PC-9 (cell line): ENCODE data around the gene FARP1.

Source experiments
- EZH2 ChIP-seq: fragments of 200-600 bp; sonication (generic); IDR thresholded peaks from 2 replicates; pipeline ENCODE4 v1.8.0; 2017; ENCODE audit warnings: antibody characterized with exemption, low read depth
- TF ChIP-seq, protein P1 (sequence below): fragments of 200-600 bp; sonication (generic); conservative IDR thresholded peaks from 2 replicates; pipeline ENCODE4 v1.6.1; 2017; ENCODE audit warnings: mixed run types, antibody characterized with exemption, mild to moderate bottlenecking, moderate library complexity

DNA sequence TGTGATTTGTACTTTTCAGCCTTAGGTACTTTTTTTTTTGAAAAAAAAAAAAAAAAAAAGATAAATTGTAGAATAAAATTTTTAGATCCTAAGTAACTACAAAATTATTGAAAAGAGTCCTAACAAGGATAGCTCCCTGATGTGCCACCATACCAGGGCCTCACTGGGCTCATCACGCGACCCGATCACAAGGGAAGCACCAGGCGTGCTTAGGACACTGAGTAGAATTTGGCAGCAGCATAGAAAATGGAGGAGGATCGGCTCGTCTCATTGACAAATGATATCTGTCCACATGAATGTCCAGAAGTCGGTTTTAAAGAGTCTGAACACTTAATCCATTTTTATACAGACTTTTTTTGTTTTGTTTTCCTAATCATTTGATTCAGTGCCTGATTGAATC, 255.0 kb downstream of the FARP1 start:
- TF ChIP-seq, protein P1, sequence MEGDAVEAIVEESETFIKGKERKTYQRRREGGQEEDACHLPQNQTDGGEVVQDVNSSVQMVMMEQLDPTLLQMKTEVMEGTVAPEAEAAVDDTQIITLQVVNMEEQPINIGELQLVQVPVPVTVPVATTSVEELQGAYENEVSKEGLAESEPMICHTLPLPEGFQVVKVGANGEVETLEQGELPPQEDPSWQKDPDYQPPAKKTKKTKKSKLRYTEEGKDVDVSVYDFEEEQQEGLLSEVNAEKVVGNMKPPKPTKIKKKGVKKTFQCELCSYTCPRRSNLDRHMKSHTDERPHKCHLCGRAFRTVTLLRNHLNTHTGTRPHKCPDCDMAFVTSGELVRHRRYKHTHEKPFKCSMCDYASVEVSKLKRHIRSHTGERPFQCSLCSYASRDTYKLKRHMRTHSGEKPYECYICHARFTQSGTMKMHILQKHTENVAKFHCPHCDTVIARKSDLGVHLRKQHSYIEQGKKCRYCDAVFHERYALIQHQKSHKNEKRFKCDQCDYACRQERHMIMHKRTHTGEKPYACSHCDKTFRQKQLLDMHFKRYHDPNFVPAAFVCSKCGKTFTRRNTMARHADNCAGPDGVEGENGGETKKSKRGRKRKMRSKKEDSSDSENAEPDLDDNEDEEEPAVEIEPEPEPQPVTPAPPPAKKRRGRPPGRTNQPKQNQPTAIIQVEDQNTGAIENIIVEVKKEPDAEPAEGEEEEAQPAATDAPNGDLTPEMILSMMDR: no peak
- TF ChIP-seq EZH2: no peak
